K562 (cell line): ENCODE results near the gene SDHAF1. TPM values are rescaled to one million over a fixed set of nuclear protein-coding genes. Genes with fewer than 3 reads are reported as not detected.

ENCODE experiments used
- ARID4B ChIP-seq: sonication (generic); formaldehyde crosslinking; IDR thresholded peaks from 2 replicates; pipeline ENCODE4 v1.8.0; 2022; ENCODE audit warnings: mild to moderate bottlenecking, missing genetic modification reagents
- ATF3 ChIP-seq, 2 experiments: fragments of 450-650 bp in 1 of 2; sonication (generic) in 1 of 2; formaldehyde crosslinking in 1 of 2; IDR thresholded peaks in 1 of 2; conservative IDR thresholded peaks in 1 of 2; 2 replicates each; pipeline versions ENCODE4 v1.6.1 to v1.8.1; 2016 to 2023; ENCODE audit warnings: mild to moderate bottlenecking in 2 of 2, moderate library complexity in 2 of 2, inconsistent platforms in 1 of 2, missing genetic modification reagents in 1 of 2
- CBX3 ChIP-seq, 2 experiments: IDR thresholded peaks; 1 replicate in 1 of 2; 2 replicates in 1 of 2; pipeline ENCODE4 v1.6.1; 2012; ENCODE audit warnings: inconsistent platforms in 2 of 2, low read length in 2 of 2, borderline replicate concordance in 1 of 2, control low read depth in 1 of 2
- CREM ChIP-seq: IDR thresholded peaks from 2 replicates; pipeline ENCODE4 v1.6.1; 2014; ENCODE audit warnings: antibody characterized with exemption, low read depth
- ELK1 ChIP-seq: sonication (generic); formaldehyde crosslinking; IDR thresholded peaks from 2 replicates; pipeline ENCODE4 v1.8.1; 2022; ENCODE audit warnings: missing genetic modification reagents
- HOXB6 ChIP-seq: fragments of 250-450 bp; sonication (Bioruptor Pico); IDR thresholded peaks from 2 replicates; pipeline ENCODE4 v1.5.1; 2022; ENCODE audit warnings: mild to moderate bottlenecking, borderline replicate concordance
- XRCC4 ChIP-seq: IDR thresholded peaks from one replicate; pipeline ENCODE4 v1.6.1; 2011; ENCODE audit not compliant: insufficient read depth, insufficient read length; ENCODE audit errors: extremely low read depth
- ZC3H11A ChIP-seq: IDR thresholded peaks from 2 replicates; pipeline ENCODE4 v1.6.1; 2012; ENCODE audit warnings: low read depth, low read length, improper control_type of control experiment
- ZNF518B ChIP-seq: fragments of 250-450 bp; sonication (Bioruptor Pico); IDR thresholded peaks from 2 replicates; pipeline ENCODE4 v1.5.0; 2021; ENCODE audit warnings: mild to moderate bottlenecking, moderate library complexity
- polyA plus RNA-seq, 8 experiments: library from polyadenylated mRNA; depleted of rRNA in 4 of 8; stranded (reverse) in 5 of 8; unstranded in 3 of 8; fragments of >200 nt; fragmentation: Nextera tagmentation in 2 of 8; fragmentation: Illumina TruSeq in 1 of 8; extraction: Ambion mirVana in 2 of 8; extraction: Trizol in 1 of 8; gene quantifications; 2 replicates each; pipeline versions ENCODE4 v1.2.1 to v1.2.3, GENCODE V29; 2011 to 2014; ENCODE audit warnings: inconsistent platforms in 1 of 8, missing spikeins in 1 of 8
- total RNA-seq, 7 experiments: library from RNA; depleted of rRNA in 6 of 7; stranded (reverse); fragments of >200 nt in 6 of 7; fragmentation: Illumina TruSeq in 2 of 7; extraction: Trizol in 2 of 7; gene quantifications; 2 replicates each; pipeline versions ENCODE4 v1.2.1 to v1.2.3, GENCODE V29; 2011 to 2021; ENCODE audit warnings: low replicate concordance in 1 of 7

Gene SDHAF1
- total and polyA plus RNA-seq, 9 of the 15 experiments (the other 6 are each of a cell fraction or from before 2014, with no cell fraction given): 0.42 to 55.7 (median 18.8) TPM

- TF ChIP-seq ARID4B (no peak), ELK1 (CRISPR knock-in tag) (no peak), CBX3 (IDR thresholded peaks at IDR 0.05; ENCODE audit: borderline replicate concordance in 1 of 2, low read length in 2 of 2) (peak in 1 of 2 experiments; percentile 70; a peak in 1 of 3 replicates), ZC3H11A (no peak), CREM (no peak), HOXB6 (CRISPR knock-in tag) (no peak), XRCC4 (no peak), ATF3 (IDR thresholded peaks at IDR 0.05) (no peak), ATF3 (CRISPR knock-in tag; conservative IDR thresholded peaks at IDR 0.05) (no peak), ZNF518B (no peak)
- TF ChIP-seq, all 486 proteins: peak for 8
Measured at GRCh38 chr19:35988824-35989223, 6.2 kb upstream of the SDHAF1 start (continued).
